IMR-90 (cell line): ENCODE data around the gene TNFRSF4.

Experiments
- BHLHE40 ChIP-seq: fragments of 150-350 bp; IDR thresholded peaks from 2 replicates; pipeline ENCODE4 v1.6.1; 2016; ENCODE audit warnings: mild to moderate bottlenecking, low read depth, low read length
- CEBPB ChIP-seq: IDR thresholded peaks from 2 replicates; pipeline ENCODE4 v1.6.1; 2012; ENCODE audit warnings: low read depth, low read length, improper control_type of control experiment
- CHD1 ChIP-seq: IDR thresholded peaks from 2 replicates; pipeline ENCODE4 v1.6.1; 2012; ENCODE audit warnings: low read depth, low read length, improper control_type of control experiment
- FOS ChIP-seq: fragments of 150-350 bp; IDR thresholded peaks from 2 replicates; pipeline ENCODE4 v1.6.1; 2016; ENCODE audit warnings: low read depth, low read length
- MAFK ChIP-seq: IDR thresholded peaks from 2 replicates; pipeline ENCODE4 v1.6.1; 2012; ENCODE audit warnings: low read depth, low read length, improper control_type of control experiment
- MAZ ChIP-seq: IDR thresholded peaks from 2 replicates; pipeline ENCODE4 v1.6.1; 2012; ENCODE audit warnings: low read depth, mild to moderate bottlenecking, low read length, improper control_type of control experiment, moderate library complexity, borderline replicate concordance
- NFE2L2 ChIP-seq: fragments of 150-350 bp; IDR thresholded peaks from 2 replicates; pipeline ENCODE4 v1.6.1; 2016; ENCODE audit warnings: low read depth, mild to moderate bottlenecking, low read length
- POLR2A ChIP-seq: IDR thresholded peaks from 2 replicates; pipeline ENCODE4 v1.6.1; 2012; ENCODE audit warnings: mild to moderate bottlenecking, low read depth, low read length
- RAD21 ChIP-seq: IDR thresholded peaks from 2 replicates; pipeline ENCODE4 v1.6.1; 2012; ENCODE audit warnings: low read length, improper control_type of control experiment
- RCOR1 ChIP-seq: IDR thresholded peaks from 2 replicates; pipeline ENCODE4 v1.6.1; 2012; ENCODE audit warnings: mild to moderate bottlenecking, low read length, improper control_type of control experiment; ENCODE audit not compliant: insufficient replicate concordance
- RFX5 ChIP-seq: IDR thresholded peaks from 2 replicates; pipeline ENCODE4 v1.8.0; 2012; ENCODE audit warnings: low read depth, mild to moderate bottlenecking, low read length, moderate library complexity
- TF ChIP-seq, protein P1 (sequence below): fragments of 150-350 bp; IDR thresholded peaks from 2 replicates; pipeline ENCODE4 v1.6.1; 2017; ENCODE audit warnings: mild to moderate bottlenecking, antibody characterized with exemption, low read length, low read depth
- TF ChIP-seq, protein P2 (sequence below): conservative IDR thresholded peaks from 2 replicates; pipeline ENCODE4 v1.5.1; 2012; ENCODE audit warnings: mild to moderate bottlenecking, low read depth, low read length, improper control_type of control experiment
- TF ChIP-seq, protein P3 (sequence below): fragments of 150-350 bp; IDR thresholded peaks from 2 replicates; pipeline ENCODE4 v1.6.1; 2016; ENCODE audit warnings: low read depth, mild to moderate bottlenecking, low read length, moderate library complexity, borderline replicate concordance

DNA sequence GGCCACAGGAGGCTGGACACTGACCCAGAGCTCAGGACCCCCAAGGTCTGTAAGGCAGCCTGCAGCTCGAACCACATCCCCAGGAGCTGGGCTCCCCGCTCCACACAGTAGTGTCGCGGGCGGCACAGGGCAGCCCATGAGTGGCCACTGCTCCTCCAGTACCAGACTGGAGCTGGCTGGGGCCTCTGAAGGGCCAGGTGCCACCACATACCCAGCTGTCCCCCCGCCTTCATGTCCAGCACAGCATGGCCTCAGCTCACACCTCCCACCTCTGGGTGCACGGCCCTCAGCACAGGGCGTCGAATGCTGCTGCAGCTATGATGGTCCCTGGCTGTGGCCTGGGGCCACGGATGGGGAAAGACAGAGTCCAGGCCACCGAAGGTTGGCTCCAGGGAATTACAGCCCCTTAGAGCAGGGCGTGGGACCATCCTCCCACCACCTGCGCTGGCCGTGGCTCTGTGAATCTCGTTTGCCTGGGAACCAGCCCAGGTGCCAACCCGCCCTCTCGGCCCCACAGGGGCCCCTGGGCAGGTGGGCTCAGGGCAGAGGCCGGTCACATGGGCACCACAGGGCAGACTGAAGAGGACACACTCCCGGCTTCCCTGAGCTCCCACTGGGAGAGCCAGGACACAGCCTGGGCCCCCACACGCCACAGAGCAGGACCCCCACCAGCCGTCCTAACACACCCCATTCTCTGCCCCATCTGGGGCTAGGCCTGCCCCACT is 2.1 kb upstream of the TNFRSF4 start:
- TF ChIP-seq, protein P1, sequence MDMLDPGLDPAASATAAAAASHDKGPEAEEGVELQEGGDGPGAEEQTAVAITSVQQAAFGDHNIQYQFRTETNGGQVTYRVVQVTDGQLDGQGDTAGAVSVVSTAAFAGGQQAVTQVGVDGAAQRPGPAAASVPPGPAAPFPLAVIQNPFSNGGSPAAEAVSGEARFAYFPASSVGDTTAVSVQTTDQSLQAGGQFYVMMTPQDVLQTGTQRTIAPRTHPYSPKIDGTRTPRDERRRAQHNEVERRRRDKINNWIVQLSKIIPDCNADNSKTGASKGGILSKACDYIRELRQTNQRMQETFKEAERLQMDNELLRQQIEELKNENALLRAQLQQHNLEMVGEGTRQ: no peak
- TF ChIP-seq POLR2A (no peak), FOS (no peak), CHD1 (no peak), MAFK (no peak), RAD21 (no peak), RFX5 (no peak), CEBPB (no peak), RCOR1 (no peak), BHLHE40 (no peak), MAZ (no peak), NFE2L2 (no peak)
- TF ChIP-seq, protein P2, sequence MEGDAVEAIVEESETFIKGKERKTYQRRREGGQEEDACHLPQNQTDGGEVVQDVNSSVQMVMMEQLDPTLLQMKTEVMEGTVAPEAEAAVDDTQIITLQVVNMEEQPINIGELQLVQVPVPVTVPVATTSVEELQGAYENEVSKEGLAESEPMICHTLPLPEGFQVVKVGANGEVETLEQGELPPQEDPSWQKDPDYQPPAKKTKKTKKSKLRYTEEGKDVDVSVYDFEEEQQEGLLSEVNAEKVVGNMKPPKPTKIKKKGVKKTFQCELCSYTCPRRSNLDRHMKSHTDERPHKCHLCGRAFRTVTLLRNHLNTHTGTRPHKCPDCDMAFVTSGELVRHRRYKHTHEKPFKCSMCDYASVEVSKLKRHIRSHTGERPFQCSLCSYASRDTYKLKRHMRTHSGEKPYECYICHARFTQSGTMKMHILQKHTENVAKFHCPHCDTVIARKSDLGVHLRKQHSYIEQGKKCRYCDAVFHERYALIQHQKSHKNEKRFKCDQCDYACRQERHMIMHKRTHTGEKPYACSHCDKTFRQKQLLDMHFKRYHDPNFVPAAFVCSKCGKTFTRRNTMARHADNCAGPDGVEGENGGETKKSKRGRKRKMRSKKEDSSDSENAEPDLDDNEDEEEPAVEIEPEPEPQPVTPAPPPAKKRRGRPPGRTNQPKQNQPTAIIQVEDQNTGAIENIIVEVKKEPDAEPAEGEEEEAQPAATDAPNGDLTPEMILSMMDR: no peak
- TF ChIP-seq, protein P3, sequence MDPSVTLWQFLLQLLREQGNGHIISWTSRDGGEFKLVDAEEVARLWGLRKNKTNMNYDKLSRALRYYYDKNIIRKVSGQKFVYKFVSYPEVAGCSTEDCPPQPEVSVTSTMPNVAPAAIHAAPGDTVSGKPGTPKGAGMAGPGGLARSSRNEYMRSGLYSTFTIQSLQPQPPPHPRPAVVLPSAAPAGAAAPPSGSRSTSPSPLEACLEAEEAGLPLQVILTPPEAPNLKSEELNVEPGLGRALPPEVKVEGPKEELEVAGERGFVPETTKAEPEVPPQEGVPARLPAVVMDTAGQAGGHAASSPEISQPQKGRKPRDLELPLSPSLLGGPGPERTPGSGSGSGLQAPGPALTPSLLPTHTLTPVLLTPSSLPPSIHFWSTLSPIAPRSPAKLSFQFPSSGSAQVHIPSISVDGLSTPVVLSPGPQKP: no peak
